BE2C (cell line): ENCODE data around the gene CAMTA1.

Source experiments
- DNase-seq: peaks from one replicate; pipeline ENCODE4 v3.0.0-alpha.2; 2020
- H3K27me3 ChIP-seq: fragments of 250-450 bp; sonication (Bioruptor Pico); 2 replicates; pipeline ENCODE4 v1.5.1; 2020; ENCODE audit warnings: mild to moderate bottlenecking
- H3K36me3 ChIP-seq: fragments of 250-450 bp; sonication (Bioruptor Pico); 2 replicates; pipeline ENCODE4 v1.5.1; 2020; ENCODE audit warnings: mild to moderate bottlenecking
- H3K4me1 ChIP-seq: fragments of 250-450 bp; sonication (Bioruptor Pico); 2 replicates; pipeline ENCODE4 v1.5.1; 2020
- H3K4me3 ChIP-seq: 2 replicates; pipeline ENCODE4 v1.5.1; 2011; ENCODE audit warnings: low read depth, low read length
- H3K9me3 ChIP-seq: fragments of 250-450 bp; sonication (Bioruptor Pico); 2 replicates; pipeline ENCODE4 v1.5.1; 2020
- TF ChIP-seq, protein P1 (sequence below): IDR thresholded peaks from 2 replicates; pipeline ENCODE4 v1.5.1; 2012; ENCODE audit warnings: mild to moderate bottlenecking, low read depth, low read length

CAMTA1 gene

DNA sequence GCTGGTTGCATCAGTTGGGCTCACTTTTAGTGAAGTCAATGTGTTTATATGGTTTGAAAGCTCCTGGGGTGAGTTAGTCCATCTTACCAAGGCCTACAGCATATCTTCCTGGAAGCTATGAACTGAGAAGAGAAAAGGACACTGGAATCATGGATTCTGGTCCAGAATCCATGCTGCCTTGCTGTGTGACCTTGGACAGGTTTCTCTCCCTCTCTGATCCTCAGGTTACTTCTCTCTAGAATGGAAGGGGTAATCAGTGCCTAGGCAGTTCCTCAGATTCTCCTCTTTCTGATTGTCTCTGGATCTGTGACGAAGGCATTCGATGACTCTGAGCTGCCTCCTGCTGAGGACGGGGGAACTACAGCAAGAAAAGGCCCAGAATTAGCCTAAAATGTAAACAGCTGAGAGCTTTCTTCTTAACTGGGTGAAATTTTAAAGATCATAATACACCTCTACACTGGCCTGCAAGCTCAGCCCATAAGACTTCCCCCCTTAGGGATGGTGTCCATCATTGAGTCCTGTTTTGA lies 560.9 kb downstream of the CAMTA1 start:
- H3K4me1 ChIP-seq = peaks cover 11% of the 10 kb centered on the region
- TF ChIP-seq, protein P1, sequence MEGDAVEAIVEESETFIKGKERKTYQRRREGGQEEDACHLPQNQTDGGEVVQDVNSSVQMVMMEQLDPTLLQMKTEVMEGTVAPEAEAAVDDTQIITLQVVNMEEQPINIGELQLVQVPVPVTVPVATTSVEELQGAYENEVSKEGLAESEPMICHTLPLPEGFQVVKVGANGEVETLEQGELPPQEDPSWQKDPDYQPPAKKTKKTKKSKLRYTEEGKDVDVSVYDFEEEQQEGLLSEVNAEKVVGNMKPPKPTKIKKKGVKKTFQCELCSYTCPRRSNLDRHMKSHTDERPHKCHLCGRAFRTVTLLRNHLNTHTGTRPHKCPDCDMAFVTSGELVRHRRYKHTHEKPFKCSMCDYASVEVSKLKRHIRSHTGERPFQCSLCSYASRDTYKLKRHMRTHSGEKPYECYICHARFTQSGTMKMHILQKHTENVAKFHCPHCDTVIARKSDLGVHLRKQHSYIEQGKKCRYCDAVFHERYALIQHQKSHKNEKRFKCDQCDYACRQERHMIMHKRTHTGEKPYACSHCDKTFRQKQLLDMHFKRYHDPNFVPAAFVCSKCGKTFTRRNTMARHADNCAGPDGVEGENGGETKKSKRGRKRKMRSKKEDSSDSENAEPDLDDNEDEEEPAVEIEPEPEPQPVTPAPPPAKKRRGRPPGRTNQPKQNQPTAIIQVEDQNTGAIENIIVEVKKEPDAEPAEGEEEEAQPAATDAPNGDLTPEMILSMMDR = no peak
- H3K36me3 ChIP-seq = no peaks in the 10 kb centered on the region
- H3K4me3 ChIP-seq = no peak overlapping the region
- H3K9me3 ChIP-seq = no peaks in the 10 kb centered on the region
- no peak for DNase-seq
- H3K27me3 ChIP-seq = no peaks in the 10 kb centered on the region

GRCh38 chr1:7346600-7347570 lies 561.6 kb downstream of the CAMTA1 start:
- no peaks in the 10 kb centered on the region for H3K36me3 ChIP-seq
- peaks cover 4% of the 10 kb centered on the region for H3K4me1 ChIP-seq
- no peak for DNase-seq
- no peaks in the 10 kb centered on the region for H3K9me3 ChIP-seq
- TF ChIP-seq, protein P1 = no peak
- H3K4me3 ChIP-seq = no peak overlapping the region
- no peaks in the 10 kb centered on the region for H3K27me3 ChIP-seq

DNA sequence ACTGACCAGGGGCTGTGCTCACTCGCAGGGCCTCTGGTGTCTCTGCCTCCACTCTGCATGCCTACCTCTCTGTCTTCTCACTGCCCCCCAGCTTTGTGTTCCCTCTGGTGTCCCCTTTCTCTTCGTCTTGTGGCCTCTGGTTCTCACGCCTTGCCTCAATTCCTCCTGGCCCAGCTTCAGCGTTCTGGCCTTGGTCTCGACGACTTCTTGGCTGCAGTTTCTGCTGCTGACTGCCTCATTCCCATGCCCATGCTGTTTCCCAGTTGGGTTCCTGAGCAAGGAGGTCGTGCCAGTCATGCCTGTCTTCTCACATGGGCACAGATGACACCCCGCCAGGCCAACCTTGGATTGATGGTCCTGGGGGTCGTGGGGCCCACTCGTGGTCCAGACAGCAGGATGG lies 562.8 kb downstream of the CAMTA1 start:
- TF ChIP-seq, protein P1 = no peak
- Histone ChIP-seq H3K4me3 (no peak overlapping the region), H3K4me1 (no peaks in the 10 kb centered on the region), H3K27me3 (no peaks in the 10 kb centered on the region), H3K9me3 (no peaks in the 10 kb centered on the region), H3K36me3 (no peaks in the 10 kb centered on the region)
- no peak for DNase-seq

DNA sequence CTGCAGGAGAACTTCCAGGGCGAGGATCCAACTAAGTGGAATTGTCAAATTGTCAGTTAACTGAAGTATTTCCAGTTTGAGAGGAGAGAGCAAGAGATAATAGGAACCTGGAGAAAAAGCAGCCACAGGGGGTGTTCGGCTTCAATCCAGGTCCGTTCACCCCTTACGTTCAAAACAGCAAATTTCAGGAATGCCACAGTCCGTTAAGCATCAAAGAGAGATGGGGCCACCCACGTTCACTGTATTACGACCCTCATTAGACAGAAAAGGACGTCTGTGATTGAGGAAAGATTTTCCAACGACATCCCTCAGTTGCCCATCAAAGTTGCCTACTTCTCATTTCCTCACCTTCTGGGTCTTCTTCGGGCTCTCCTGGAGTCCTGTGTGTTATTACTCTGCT lies 563.3 kb downstream of the CAMTA1 start:
- DNase-seq = no peak
- no peaks in the 10 kb centered on the region for H3K9me3 ChIP-seq
- no peaks in the 10 kb centered on the region for H3K27me3 ChIP-seq
- no peaks in the 10 kb centered on the region for H3K4me1 ChIP-seq
- TF ChIP-seq, protein P1 = no peak
- H3K36me3 ChIP-seq = no peaks in the 10 kb centered on the region
- no peak overlapping the region for H3K4me3 ChIP-seq

GRCh38 chr1:7350804-7351203 lies 565.5 kb downstream of the CAMTA1 start:
- TF ChIP-seq, protein P1 = no peak
- no peaks in the 10 kb centered on the region for H3K27me3 ChIP-seq

GRCh38 chr1:7351649-7352048 lies 566.4 kb downstream of the CAMTA1 start:
- TF ChIP-seq, protein P1 = no peak

More at GRCh38 chr1:7350804-7351203, 565.5 kb downstream of the CAMTA1 start:
- DNase-seq = no peak
- H3K4me3 ChIP-seq = no peak overlapping the region
- H3K4me1 ChIP-seq = no peaks in the 10 kb centered on the region
- H3K36me3 ChIP-seq = no peaks in the 10 kb centered on the region
- H3K9me3 ChIP-seq = no peaks in the 10 kb centered on the region

More at GRCh38 chr1:7351649-7352048, 566.4 kb downstream of the CAMTA1 start:
- Histone ChIP-seq H3K4me1 (no peaks in the 10 kb centered on the region), H3K36me3 (no peaks in the 10 kb centered on the region), H3K27me3 (no peaks in the 10 kb centered on the region), H3K4me3 (no peak overlapping the region), H3K9me3 (no peaks in the 10 kb centered on the region)
- no peak for DNase-seq
